Mesenchymal stem cell (in vitro differentiated cells and primary cell): ENCODE data around the gene RMI2.

ENCODE experiments used
- DNase-seq: peaks from one replicate; pipeline ENCODE4 v3.0.0-alpha.2; 2013
- H2AFZ ChIP-seq: one replicate; pipeline ENCODE4 v1.6.1; 2013; ENCODE audit warnings: low read depth, mild to moderate bottlenecking, control low read depth, inconsistent platforms, low read length, moderate library complexity
- H2AK5ac ChIP-seq: 2 replicates; pipeline ENCODE4 v1.6.1; 2013; ENCODE audit warnings: low read length, moderate library complexity, mild to moderate bottlenecking, inconsistent platforms; ENCODE audit not compliant: severe bottlenecking
- H2BK120ac ChIP-seq: one replicate; pipeline ENCODE4 v1.6.1; 2013; ENCODE audit warnings: low read depth, mild to moderate bottlenecking, inconsistent platforms, low read length, moderate library complexity
- H2BK12ac ChIP-seq, 2 experiments: one replicate each; pipeline ENCODE4 v1.6.1; 2013; ENCODE audit warnings: inconsistent platforms in 2 of 2, low read length in 2 of 2, mild to moderate bottlenecking in 2 of 2, moderate library complexity in 2 of 2, control low read depth in 1 of 2
- H2BK15ac ChIP-seq: one replicate; pipeline ENCODE4 v1.6.1; 2013; ENCODE audit warnings: mild to moderate bottlenecking, low read depth, inconsistent platforms; ENCODE audit not compliant: poor library complexity, severe bottlenecking
- H2BK5ac ChIP-seq: 2 replicates; pipeline ENCODE4 v1.6.1; 2013; ENCODE audit warnings: low read depth, mild to moderate bottlenecking, low read length, control low read depth, inconsistent platforms; ENCODE audit not compliant: poor library complexity, severe bottlenecking
- H3K14ac ChIP-seq, 2 experiments: one replicate each; pipeline ENCODE4 v1.6.1; 2013; ENCODE audit warnings: inconsistent platforms in 2 of 2, low read length in 2 of 2, control low read depth in 1 of 2, mild to moderate bottlenecking in 1 of 2, moderate library complexity in 1 of 2
- H3K18ac ChIP-seq, 2 experiments: one replicate each; pipeline ENCODE4 v1.6.1; 2013; ENCODE audit warnings: inconsistent platforms in 2 of 2, low read length in 2 of 2, control low read depth in 1 of 2, low read depth in 1 of 2, mild to moderate bottlenecking in 1 of 2
- H3K23ac ChIP-seq, 2 experiments: one replicate each; pipeline ENCODE4 v1.6.1; 2013; ENCODE audit warnings: inconsistent platforms in 2 of 2, low read length in 2 of 2, mild to moderate bottlenecking in 2 of 2, moderate library complexity in 2 of 2, control low read depth in 1 of 2
- H3K27ac ChIP-seq: 2 replicates; pipeline ENCODE4 v1.5.1; 2013; ENCODE audit warnings: mild to moderate bottlenecking, moderate library complexity, low read length, control low read depth, inconsistent platforms; ENCODE audit not compliant: poor library complexity, severe bottlenecking
- H3K27me3 ChIP-seq, 2 experiments: 2 replicates each; pipeline versions ENCODE4 v1.6.1 to v1.7.0; 2013; ENCODE audit warnings: low read length in 2 of 2, mild to moderate bottlenecking in 2 of 2, moderate library complexity in 2 of 2, control low read depth in 1 of 2, inconsistent platforms in 1 of 2; ENCODE audit not compliant: control insufficient read depth in 1 of 2, insufficient read depth in 1 of 2
- H3K36me3 ChIP-seq, 2 experiments: 2 replicates each; pipeline versions ENCODE4 v1.6.1 to v1.7.0; 2013; ENCODE audit warnings: low read length in 2 of 2, control low read depth in 1 of 2, inconsistent platforms in 1 of 2, low read depth in 1 of 2, mild to moderate bottlenecking in 1 of 2; ENCODE audit not compliant: insufficient read depth in 2 of 2, control insufficient read depth in 1 of 2
- H3K4ac ChIP-seq, 2 experiments: one replicate each; pipeline ENCODE4 v1.6.1; 2013; ENCODE audit warnings: inconsistent platforms in 2 of 2, low read length in 2 of 2, mild to moderate bottlenecking in 2 of 2, moderate library complexity in 2 of 2, control low read depth in 1 of 2, low read depth in 1 of 2
- H3K4me1 ChIP-seq: 2 replicates; pipeline ENCODE4 v1.6.1; 2013; ENCODE audit warnings: low read depth, low read length, control low read depth; ENCODE audit not compliant: control insufficient read depth, insufficient read depth
- H3K4me2 ChIP-seq: 2 replicates; pipeline ENCODE4 v1.6.1; 2013; ENCODE audit warnings: low read length, mild to moderate bottlenecking, inconsistent platforms; ENCODE audit not compliant: poor library complexity, severe bottlenecking
- H3K4me3 ChIP-seq, 2 experiments: 2 replicates each; pipeline versions ENCODE4 v1.5.1 to v1.7.0; 2013; ENCODE audit warnings: low read length in 2 of 2, mild to moderate bottlenecking in 2 of 2, control low read depth in 1 of 2, low read depth in 1 of 2; ENCODE audit not compliant: insufficient read depth in 1 of 2
- H3K79me1 ChIP-seq: replicated peaks from 2 replicates; pipeline ENCODE4 v1.6.1; 2013; ENCODE audit warnings: mild to moderate bottlenecking, control low read depth, low read length, inconsistent platforms; ENCODE audit not compliant: poor library complexity, severe bottlenecking
- H3K9ac ChIP-seq: 2 replicates; pipeline ENCODE4 v1.7.0; 2013; ENCODE audit warnings: mild to moderate bottlenecking, low read length, moderate library complexity
- H3K9me3 ChIP-seq: 2 replicates; pipeline ENCODE4 v1.7.0; 2013; ENCODE audit warnings: mild to moderate bottlenecking, low read length; ENCODE audit not compliant: control insufficient read depth
- H4K8ac ChIP-seq: one replicate; pipeline ENCODE4 v1.6.1; 2013; ENCODE audit warnings: inconsistent platforms, mild to moderate bottlenecking, low read length, moderate library complexity
- H4K91ac ChIP-seq: one replicate; pipeline ENCODE4 v1.6.1; 2013; ENCODE audit warnings: mild to moderate bottlenecking, low read length, inconsistent platforms
- WGBS: methylation state at CpG from one replicate; pipeline ENCODE4 v1.1.7; 2013; ENCODE audit warnings: mixed read lengths; 5-methylcytosine and 5-hydroxymethylcytosine counted together

Gene RMI2

GRCh38 chr16:11308493-11309283, 36.6 kb upstream of the RMI2 start:
- Histone ChIP-seq H3K23ac (no peak overlapping the region), H3K79me1 (no peaks in the 10 kb centered on the region), H3K27me3 (no peaks in the 10 kb centered on the region), H3K9me3 (no peaks in the 10 kb centered on the region), H3K14ac (no peak overlapping the region), H2BK5ac (peak overlapping the region; percentile 21), H4K91ac (peak overlapping the region; percentile 34), H2BK12ac (peak overlapping the region in 1 of 2 experiments; percentile 1), H2AFZ (no peak overlapping the region), H3K4me2 (no peak overlapping the region), H3K18ac (peak overlapping the region in 1 of 2 experiments; percentile 18), H3K9ac (no peak overlapping the region), H2BK15ac (no peak overlapping the region), H3K4me1 (peaks cover 44% of the 10 kb centered on the region), H3K4ac (no peak overlapping the region), H3K4me3 (no peak overlapping the region), H2BK120ac (no peak overlapping the region), H3K27ac (peak overlapping the region; percentile 76), H3K36me3 (no peaks in the 10 kb centered on the region), H4K8ac (no peak overlapping the region), H2AK5ac (peak overlapping the region; percentile 58)
- DNase-seq: no peak
- WGBS: 85% methylated on average over 15 of the region's 15 CpGs

DNA sequence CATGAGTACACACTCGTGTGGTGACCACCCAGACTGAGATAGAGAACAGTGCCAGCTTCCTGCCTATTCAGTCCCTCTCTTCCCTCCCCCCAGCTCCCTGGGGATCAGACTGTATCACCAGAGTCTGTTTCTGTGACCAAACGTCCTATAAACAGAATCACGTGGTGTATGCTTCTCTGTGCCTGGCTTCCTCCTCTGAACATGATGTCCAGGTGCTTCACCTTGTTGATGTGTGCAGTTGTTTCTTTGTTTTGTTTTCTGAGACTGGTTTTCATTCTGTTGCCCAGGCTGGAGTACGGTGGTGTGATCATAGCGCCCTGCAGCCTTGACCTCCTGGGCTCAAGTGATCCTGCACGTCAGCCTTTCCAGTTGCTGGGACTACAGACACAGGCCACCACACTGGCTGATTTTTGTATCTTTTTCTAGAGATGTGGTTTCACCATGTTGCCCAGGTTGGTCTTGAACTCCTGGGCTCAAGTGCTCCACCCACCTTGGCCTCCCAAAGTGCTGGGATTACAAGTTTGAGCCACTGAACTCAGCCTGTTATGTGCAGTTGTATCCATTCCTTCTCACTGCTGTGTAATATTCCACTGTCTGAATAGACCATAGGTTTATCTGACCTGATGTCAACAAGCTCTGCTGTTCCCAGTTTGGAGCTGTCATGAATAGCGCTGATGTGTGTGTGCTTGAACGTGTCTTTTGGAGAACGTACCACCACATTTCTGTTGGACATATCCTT, 35.2 kb upstream of the RMI2 start:
- Histone ChIP-seq H3K4me3 (no peak overlapping the region), H2BK120ac (no peak overlapping the region), H2BK15ac (peak overlapping the region; percentile 15), H3K4ac (no peak overlapping the region), H3K18ac (peak overlapping the region in 1 of 2 experiments; percentile 46), H3K79me1 (no peaks in the 10 kb centered on the region), H4K8ac (no peak overlapping the region), H2BK12ac (peak overlapping the region in 1 of 2 experiments; percentile 17), H2BK5ac (no peak overlapping the region), H3K4me2 (no peak overlapping the region), H2AFZ (no peak overlapping the region), H3K27me3 (no peaks in the 10 kb centered on the region), H3K23ac (no peak overlapping the region), H3K36me3 (no peaks in the 10 kb centered on the region), H3K14ac (no peak overlapping the region), H3K9me3 (no peaks in the 10 kb centered on the region), H3K9ac (no peak overlapping the region), H3K27ac (no peak overlapping the region), H4K91ac (no peak overlapping the region), H2AK5ac (peak overlapping the region; percentile 98), H3K4me1 (peaks cover 48% of the 10 kb centered on the region)
- peak; percentile 48 for DNase-seq
- 67% methylated on average over 9 of the region's 9 CpGs for WGBS

DNA sequence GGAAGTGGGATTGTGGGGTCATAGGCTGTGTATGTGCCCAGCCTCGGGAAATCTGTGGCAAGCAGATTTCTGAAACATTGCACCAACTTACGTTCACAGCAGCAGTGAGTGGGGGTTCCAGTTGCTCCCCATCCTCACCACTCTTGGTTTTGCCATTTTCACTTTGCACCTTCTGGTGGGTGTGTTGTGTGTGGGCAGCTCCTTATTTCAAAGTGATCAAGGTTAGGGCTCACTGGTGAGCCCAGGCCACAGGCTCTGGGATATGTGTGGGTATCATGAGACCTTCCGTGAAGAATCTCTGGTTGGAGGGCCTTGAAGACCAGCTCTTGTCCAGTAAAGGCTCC, 34.7 kb upstream of the RMI2 start:
- Histone ChIP-seq H3K23ac (no peak overlapping the region), H3K9me3 (no peaks in the 10 kb centered on the region), H2BK120ac (no peak overlapping the region), H3K27ac (no peak overlapping the region), H4K91ac (no peak overlapping the region), H2AK5ac (peak overlapping the region; percentile 98), H2BK15ac (no peak overlapping the region), H3K4me1 (peaks cover 50% of the 10 kb centered on the region), H2BK12ac (peak overlapping the region; percentile 38 to 66), H3K27me3 (no peaks in the 10 kb centered on the region), H3K18ac (peak overlapping the region in 1 of 2 experiments; percentile 46), H3K36me3 (no peaks in the 10 kb centered on the region), H3K4me3 (no peak overlapping the region), H4K8ac (no peak overlapping the region), H3K14ac (no peak overlapping the region), H3K79me1 (no peaks in the 10 kb centered on the region), H3K9ac (no peak overlapping the region), H3K4me2 (no peak overlapping the region), H3K4ac (no peak overlapping the region), H2BK5ac (no peak overlapping the region), H2AFZ (no peak overlapping the region)
- DNase-seq: no peak
- WGBS: 100% methylated on average over 2 of the region's 3 CpGs

DNA sequence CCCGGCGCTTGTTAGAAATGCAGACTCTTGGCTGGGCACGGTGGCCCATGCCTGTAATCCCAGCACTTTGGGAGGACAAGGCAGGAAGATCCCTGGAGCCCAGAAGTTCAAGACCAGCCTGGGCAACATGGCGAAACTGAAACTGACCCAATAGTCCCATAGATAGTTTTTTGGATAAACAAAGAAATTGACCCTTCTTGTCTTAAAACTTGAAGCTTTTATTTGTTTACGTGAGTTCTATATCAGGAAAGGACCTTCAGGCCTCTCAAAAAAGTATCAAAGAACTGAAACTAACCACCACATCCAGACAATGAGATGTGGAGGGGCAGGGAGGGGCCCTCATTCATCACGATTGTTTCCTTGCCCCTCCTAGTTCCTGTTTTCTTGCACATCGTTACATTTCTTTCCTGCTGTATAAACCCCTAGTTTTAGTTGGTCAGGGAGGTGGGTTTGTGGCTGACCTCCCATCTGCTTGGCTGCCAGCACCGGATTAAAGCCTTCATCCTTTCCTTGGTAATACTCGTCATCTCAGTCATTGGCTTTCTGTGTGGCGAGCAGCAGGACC, 34.2 kb upstream of the RMI2 start:
- peak overlapping the region in 1 of 2 experiments; percentile 43 for H3K4ac ChIP-seq
- DNase-seq: no peak
- peaks cover 54% of the 10 kb centered on the region for H3K4me1 ChIP-seq
- peak overlapping the region; percentile 38 to 80 for H2BK12ac ChIP-seq
- no peaks in the 10 kb centered on the region for H3K79me1 ChIP-seq
- H2BK15ac ChIP-seq: peak overlapping the region; percentile 26
- peak overlapping the region in 1 of 2 experiments; percentile 72 for H3K18ac ChIP-seq
- H3K4me2 ChIP-seq: no peak overlapping the region
- H4K8ac ChIP-seq: no peak overlapping the region
- peak overlapping the region; percentile 7 for H2AFZ ChIP-seq
- no peak overlapping the region for H2BK5ac ChIP-seq
- peak overlapping the region; percentile 98 for H2AK5ac ChIP-seq
- H4K91ac ChIP-seq: no peak overlapping the region
- whole genome bisulfite sequencing: 90% methylated on average over 4 of the region's 10 CpGs
- H3K9me3 ChIP-seq: no peaks in the 10 kb centered on the region
- no peaks in the 10 kb centered on the region for H3K36me3 ChIP-seq
- peak overlapping the region; percentile 52 for H3K27ac ChIP-seq
- no peak overlapping the region for H3K9ac ChIP-seq
- H3K27me3 ChIP-seq: no peaks in the 10 kb centered on the region
- no peak overlapping the region for H3K23ac ChIP-seq
- no peak overlapping the region for H3K4me3 ChIP-seq
- no peak overlapping the region for H3K14ac ChIP-seq
- H2BK120ac ChIP-seq: no peak overlapping the region
